Stimulated activated CD8-positive, alpha-beta memory T cell treated with anti-CD3 and anti-CD28 coated beads, Interleukin-15, amount 100 ng/mL, for 4 hours (primary cell): ENCODE results near the gene CACNA2D3.
"Not testable (repeated sequence)": the region's sequence is repeated elsewhere in the genome, so short reads cannot be mapped to it uniquely, and the experiment has no call there.

Experiments used
- DNase-seq, 2 donors: peaks; one replicate each; pipeline ENCODE4 v3.0.0-alpha.2; 2020; ENCODE audit warnings: low read depth in 2 of 2

Gene CACNA2D3

DNA sequence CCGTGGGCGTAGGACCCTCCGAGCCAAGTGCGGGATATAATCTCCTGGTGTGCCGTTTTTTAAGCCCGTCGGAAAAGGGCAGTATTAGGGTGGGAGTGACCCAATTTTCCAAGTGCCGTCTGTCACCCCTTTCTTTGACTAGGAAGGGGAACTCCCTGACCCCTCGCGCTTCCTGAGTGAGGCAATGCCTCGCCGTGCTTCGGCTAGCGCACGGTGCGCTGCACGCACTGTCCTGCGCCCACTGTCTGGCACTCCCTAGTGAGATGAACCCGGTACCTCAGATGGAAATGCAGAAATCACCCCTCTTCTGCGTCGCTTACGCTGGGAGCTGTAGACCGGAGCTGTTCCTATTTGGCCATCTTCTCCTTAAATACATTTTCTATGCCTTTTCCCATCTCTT is 342.2 kb downstream of the CACNA2D3 start:
- not testable (repeated sequence) for DNase-seq

DNA sequence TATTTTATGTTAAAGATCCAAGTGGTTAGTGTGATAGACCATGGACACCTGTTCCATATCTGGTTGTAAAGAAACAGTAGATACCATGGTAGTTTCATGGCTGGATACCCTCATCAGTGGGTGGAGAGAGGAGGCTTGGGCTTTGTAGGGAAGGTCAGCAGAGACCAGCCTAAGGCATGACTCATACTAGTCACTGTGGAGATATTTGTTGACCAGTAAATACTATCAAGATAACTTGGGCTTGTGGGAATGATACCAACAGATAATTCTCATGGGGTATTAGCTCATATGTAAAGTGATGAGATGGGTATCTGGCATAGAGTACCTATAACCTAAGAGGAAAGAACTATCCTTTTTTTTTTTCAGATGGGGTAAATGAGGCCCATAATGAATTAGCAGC is 354.5 kb downstream of the CACNA2D3 start:
- DNase-seq: no peak

DNA sequence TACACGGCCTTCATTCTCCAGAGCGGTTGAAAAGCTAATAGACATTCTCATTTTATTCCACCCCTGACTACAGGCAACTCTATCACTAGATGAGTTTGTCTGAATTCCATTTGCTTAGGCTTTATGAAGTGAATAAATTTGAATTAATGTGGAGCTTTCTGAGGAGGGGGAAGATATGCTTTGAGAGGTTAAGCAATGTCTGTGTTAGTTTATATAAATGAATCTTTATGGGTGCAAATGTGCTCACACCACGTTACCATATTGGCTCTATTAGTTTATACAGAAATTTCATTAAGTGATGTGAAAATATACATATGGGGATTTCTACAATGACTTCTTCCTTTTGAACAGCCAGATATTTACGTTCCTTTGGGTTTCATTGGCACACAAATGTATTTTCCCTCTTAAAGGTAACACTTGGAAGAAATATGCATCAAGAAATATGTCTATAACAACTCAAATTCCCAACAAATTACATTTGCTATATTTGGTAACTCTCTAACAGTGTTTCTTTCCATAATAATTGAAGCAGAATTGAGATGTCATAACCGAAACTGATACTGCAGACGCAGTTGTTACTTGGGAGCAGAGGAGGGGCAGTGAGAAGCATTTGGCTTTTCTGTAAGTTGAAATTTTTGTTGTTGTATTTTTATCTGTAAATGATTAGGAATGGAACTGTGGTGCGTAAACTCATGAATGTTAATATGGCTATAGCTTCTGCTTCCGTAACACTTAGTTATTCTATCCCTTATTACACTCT is 359.4 kb downstream of the CACNA2D3 start:
- no peak for DNase-seq

DNA sequence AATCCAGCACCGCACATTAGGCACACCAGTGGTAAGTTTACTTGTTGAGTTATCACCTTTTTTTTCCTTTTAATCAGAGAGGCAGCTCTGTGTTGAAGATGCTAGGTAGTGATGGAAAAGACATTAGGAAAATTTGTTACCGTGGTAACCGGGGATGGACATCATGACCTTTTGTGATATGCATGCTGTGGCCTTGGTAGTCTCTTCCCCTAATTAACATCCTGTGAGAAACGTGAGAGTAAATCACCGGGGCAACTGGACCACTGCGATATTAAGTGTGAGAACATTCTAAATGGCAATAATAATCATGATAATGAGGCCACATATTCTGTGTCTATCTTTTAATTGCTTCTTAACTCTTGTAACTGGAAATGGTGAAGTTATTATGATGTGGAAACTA is 362.0 kb downstream of the CACNA2D3 start:
- DNase-seq: no peak

DNA sequence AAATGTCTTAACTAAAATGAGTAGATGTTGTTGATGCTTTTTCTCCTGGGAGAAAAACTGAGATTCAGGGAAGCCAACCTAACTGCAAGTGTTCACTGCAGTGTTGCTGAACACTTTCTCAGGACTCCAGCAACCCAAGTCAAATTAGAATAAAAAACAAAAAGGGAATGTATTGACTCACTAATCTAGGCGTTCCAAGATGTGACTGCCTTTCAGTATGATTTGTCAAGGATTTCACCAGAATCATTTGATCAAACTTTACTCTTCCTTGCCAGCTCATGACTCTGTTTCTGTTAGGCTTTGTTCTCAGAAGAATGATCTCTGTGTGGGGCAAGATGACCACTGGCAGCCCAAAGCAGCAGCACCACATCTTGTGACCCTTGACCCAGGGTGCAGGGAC is 364.0 kb downstream of the CACNA2D3 start:
- DNase-seq: no peak

DNA sequence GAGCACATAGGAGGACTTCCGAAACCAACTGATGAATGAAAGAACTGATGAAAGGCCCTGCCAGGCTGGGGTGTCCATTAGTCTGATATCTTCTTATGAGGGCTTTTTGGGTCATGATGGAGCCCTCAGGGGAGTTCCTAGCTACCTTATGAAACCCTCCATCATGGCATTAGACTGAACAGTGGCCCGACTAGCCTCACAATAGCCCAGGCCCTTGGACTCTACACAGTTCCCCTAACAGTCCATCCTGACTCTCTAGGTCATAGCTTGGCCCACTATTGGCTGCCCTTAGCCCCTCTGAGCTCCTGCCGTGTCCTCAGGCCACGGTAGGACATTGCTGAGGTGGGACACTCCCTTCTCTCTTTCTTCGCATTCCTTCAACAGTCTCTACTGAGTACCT is 365.9 kb downstream of the CACNA2D3 start:
- no peak for DNase-seq

DNA sequence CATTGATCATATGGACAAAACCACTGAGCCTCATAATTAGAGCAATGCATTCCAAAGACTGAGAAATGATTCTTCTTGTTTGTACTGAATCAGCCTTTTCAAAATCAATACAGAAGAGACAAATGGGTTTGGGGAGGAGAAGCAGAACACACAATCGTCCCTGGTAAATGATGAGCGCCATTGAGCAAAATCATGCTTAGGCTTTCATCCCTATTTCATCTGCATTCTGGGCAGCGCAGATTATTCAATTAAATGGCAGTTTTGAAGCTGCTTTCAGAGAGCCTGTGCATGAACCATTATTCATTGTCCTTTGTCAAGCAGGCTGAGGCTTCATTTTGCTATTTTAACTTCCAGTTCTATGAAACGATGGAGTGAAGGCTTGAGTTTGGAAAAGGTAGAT is 371.9 kb downstream of the CACNA2D3 start:
- no peak for DNase-seq

DNA sequence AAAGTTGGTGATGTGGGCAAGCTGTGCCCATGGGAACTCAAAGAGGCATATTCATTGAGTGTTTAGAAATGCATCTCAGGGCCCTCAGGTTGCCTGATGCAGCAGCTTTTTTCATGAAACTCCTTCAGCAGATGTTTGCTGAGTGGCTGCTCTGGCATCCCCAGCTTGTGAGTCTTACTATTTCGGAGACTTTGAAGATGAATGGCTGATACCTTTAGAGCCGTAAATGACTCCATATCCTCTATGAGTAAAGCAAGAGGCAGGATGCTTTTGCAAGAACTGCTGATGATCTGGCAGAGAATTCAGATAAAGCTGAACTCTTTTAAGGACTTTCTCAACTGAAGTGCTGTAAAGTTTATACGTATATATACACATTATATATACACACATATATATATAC is 384.3 kb downstream of the CACNA2D3 start:
- no peak for DNase-seq

DNA sequence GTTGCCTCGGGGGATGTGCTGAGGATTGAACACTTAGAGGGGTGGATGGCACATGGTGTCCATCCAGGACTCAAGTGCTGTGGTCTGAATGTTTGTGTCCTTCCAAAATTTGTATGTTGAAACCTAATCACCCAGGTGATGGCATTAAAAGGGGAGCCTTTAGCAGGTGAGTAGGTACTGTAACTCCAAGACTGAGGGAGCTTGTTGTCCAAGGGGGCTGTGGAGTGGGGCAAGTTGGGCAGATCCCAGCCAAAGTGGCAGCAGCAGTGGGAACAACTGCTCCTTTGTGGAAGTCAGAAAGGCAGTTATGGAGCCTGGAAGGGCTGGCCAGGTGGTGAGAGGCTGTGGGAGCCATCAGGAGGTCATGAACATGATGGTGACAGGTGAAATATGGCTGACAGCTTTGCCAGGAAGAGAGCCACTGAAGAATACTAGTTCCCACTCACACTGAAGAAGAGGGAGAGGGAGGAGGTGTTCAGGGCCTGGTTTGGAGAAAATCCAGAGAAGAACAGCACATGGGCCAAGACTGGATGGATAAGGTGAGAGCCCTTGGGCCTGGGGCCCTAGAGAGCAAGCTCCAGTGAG is 385.6 kb downstream of the CACNA2D3 start:
- DNase-seq: no peak

DNA sequence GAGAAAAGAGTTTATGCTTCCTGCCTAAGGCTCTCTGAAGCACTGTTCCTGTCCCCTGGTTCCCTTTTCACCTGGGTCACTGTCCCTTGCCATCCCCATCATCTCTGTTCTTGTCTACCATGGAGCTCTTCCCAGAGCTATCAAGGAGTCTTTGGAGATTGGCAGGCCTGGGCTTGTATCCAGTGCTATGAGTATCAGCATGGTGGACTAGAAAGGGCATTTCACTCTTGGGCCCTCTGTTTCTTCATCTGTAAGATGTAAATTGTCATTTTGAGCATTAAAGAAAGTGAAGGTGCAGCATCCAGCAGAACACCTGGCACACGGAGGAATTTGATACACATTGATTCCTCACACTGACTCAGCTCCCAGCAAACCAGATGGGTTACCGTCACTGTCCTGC is 388.2 kb downstream of the CACNA2D3 start:
- DNase-seq: no peak

DNA sequence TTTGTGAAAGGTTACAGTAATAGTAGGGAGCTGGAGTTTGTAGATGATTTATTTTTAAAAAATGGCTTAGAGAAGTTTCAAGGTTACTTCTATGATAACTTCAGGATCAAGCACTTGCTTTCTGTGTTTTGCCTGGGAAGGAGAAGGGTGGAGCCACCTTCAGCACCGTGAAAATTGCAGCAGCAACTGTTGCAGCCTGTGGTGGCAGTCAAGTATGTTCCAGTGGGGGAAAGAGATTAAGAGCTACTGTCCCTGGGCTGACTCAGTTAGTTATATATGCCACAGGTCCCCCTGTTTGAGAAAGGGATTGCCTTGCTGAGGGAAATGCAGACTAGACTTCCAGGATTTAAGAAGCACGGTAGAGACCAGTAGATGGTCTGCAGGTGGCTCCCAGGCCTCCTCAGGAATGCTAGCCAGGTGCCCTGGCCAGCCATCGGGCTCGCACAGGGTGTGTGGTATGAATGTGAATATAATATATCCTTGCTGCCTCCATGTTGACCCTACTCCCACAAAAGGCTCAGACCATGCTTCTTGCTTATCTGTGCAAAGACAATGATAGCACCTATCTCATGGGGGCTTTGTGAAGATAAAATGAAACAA is 389.5 kb downstream of the CACNA2D3 start:
- DNase-seq: no peak

DNA sequence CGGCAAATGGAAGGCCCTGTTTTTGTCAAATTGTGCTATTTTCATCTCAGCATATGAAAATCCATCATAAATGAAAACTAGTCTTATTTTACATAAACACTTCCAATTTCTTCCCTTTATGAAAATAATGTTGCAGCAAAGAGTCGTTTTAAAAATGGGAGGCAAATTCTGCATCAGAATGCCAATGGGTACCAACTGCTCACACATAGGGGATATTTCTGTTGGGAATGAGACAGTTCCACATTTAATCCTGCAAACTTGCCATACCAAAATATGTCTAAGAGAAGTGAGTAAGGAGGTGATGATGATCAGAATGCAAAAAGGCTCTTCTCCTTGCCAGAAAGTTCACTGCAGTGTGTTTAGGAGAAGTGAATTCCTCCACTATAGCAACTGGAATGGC is 391.7 kb downstream of the CACNA2D3 start:
- DNase-seq: no peak

DNA sequence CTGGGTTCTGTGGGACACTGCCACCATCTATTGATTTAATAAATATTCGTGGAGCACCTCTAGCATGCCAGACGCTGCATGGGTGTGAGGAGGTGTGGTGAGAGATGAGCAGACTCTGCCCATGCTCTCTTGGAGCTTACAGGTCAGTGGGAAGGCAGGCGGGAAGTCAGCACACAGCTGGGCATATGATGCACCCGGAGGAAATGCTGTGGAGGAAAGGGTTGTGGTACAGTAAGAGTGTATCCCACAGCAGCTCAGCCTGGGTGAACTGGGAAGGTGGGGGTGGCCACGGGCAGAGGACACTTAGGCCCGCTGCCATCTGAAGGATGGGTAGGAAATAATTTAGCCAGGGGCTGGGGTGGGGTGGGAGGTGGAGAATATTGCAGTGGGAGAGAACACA is 392.1 kb downstream of the CACNA2D3 start:
- DNase-seq: no peak

DNA sequence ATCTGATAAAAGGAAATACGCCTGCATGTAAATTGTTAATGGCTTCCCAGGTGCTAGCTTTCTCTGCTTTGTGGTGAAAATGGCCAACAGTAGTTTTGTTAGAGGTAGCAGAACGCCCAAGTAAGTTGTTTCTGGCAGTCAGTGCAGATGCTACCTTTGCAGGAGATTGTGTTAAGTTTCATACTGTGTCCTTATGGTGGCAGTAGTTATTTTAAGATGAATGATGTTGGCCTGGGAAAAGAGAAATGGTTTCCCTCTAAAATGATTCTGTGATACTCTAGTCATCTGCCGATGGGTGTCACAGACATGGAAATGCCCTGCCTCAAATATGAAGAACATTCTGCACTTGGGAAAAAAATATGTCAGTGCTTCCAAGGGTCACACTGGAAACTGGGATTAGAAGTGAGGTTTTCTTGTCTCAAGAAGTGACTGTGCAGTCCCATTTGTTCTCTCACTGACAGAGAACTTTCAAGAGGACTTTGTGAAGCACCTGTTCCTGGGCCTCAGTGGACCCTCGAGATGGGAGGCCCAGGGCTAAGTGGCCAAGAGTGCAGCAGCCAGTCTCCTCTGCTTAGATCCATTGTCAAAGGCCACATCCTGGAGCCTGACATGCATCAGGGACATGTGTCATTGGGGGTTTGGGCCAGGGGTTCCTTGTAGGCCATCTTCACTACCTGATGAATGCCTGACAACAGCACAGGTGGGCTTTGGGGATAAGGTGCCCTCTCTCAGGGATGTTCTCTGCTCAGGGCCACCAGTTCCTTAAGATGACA is 393.3 kb downstream of the CACNA2D3 start:
- DNase-seq: no peak

DNA sequence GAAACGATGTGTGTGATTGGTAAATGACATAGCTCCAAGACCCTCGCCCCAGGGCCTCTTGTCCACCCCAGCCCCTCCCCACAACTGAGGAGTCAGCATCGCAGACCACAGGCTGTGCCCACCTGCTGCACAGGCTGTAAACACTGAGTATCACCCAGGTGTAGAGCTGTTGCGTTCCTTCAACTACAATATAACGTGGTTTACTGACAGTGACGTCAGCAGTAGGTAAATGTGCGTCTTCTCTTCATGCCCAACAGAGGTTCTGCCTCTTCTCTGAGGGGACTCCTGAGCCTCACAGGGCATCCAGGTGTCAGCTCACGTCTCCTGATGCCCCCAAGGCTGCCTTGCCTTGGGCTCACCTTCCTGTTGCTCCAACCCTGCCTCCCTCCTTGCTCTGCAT is 395.1 kb downstream of the CACNA2D3 start:
- no peak for DNase-seq

DNA sequence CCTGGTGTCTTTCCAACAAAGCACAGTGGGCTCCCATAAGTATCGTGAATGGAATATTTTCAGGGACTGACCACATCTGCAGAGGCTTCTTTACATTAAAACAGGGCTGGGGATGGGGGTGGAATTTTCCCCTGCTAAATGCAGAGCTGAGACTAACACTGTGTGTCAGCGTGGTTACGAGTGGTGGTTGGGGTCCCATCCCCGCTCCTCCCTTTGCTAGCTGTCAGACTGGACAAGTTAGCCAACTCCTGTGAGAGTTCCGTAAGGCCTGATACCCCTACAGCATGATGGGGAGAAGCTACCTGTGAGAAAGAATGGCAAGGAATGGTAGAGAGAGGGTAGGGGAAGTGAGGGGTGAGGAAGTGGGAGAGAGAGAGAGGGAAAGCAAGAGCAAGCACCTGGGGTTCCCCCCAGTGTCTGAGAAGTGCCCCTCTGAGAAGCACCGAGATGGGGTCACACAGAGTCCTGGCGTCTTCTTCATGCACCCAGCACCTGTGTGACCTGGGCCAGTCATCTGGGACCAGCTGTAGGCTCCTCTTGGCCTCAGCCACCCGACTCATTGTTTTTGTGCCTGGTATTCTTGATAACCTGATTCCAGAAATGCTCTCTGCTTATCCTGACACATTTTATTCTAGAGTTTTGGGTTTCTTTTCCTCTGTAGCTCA is 395.8 kb downstream of the CACNA2D3 start:
- no peak for DNase-seq

DNA sequence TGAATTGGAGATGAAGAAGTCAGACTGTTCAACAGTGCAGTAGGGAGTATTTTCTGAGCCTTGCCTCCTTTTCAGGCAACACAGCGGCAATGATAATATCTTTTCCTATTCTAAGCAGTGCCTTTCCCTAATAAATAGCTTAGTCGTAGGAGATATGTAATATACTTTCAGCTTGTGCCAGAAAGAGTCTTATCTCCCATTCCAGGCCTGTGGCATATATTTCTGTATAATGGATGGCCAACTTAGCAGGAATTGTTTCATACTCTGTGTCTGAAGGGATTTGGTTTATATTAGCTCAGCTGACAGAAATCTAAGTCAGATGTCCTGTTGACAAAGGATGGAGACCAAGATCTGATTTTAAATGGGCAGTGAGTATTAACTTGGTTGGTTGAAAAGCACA is 397.1 kb downstream of the CACNA2D3 start:
- no peak for DNase-seq

DNA sequence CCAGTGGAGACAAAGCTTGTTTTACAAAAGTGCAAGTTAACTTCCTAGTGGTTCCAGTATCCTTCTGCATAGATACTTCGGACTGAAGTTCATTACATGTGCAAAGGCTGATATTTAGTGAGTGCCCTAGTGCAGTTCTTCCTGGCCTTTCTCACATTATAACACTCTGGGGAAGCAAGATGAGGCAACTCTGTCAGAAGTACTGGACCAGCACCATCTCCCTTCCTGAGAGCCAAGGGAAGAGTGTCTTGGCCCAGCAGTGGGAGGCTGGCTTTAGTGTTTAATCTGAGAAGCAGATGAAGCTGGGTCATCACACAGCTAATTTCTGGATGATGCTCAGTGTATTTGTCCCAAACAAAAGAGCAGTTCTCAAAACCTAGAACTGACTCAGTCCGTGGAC is 397.7 kb downstream of the CACNA2D3 start:
- no peak for DNase-seq

DNA sequence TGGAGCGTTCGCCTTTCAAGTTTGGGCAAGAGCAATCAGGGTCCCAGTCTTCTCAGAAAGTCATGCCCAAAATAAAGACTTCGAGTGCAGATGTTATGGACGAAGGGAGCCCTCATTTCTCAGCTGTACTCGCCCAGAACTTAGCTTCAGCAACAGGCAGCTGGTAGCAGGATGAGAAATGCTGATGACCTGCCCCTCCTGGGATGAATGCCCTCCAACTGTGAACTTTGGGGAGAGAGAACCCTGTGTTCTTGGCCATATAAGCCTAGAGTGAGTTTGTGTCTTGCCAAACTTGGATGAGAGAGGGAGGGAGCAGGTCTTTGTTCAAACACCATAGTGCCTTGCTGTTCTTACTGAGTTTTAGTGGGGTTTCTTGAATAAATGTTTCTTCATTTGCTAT is 405.2 kb downstream of the CACNA2D3 start:
- DNase-seq: no peak

DNA sequence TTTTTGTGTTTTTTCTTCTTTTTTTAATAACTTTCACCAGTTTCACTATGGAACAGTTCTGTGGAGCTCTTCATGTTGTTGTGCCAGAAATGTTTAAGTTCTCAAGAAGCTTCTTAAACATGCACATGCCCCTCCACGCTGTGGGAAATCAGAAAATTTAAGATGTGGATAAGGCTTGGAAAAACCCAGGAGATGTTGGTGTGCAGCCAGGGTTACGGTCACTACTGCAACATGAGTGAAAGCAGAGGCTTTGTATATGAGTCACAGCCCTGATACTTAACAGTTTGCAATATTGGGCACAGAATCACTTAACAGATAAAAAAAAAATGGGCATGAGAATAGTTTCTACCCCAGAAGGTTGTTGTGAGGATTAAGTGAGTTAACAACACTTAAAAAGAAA is 405.6 kb downstream of the CACNA2D3 start:
- no peak for DNase-seq

DNA sequence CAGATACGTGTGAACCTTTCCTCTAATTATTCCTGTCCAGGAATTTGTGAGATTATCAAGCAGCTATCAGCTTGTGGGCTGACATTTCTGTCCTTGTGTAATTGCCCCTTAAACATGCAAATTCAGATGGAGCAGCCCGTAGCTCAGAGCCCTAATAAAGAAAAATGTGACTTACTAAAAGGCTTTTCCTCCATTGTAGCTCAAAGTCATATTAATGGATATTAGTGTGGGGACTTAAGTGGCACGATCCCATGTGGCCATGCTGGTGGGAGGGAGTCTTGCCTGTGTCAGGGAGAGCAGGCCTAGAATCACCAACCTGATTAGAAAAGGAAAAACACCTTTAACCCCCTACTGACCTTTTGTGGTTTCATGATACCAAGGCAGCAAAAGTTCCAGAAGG is 406.3 kb downstream of the CACNA2D3 start:
- no peak for DNase-seq

DNA sequence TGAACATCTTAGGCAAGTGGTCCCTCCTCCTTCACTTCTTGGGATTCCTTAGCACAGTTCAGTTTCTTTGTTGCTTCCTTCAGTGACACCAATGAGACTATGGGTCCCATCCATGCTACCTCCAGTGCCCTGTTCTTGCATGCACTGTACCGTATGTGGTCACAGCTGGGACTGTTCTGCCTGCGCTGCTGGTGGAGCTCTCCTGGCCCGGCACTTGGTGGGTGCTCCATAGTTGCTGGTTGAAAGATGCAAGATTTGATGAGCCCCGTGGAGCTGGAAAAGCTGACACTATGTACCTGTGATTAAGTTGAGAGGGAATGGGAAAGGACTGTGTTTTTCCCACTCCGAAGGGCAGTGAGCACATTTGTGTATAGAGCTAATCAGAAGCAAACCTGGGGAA is 407.7 kb downstream of the CACNA2D3 start:
- DNase-seq: no peak
